GM12873 (cell line): ENCODE results near the gene GRID1.

Experiments
- TF ChIP-seq, protein P1 (sequence below): IDR thresholded peaks from 2 replicates; pipeline ENCODE4 v1.5.1; 2012; ENCODE audit warnings: low read depth, mild to moderate bottlenecking, moderate library complexity, low read length, control low read depth; ENCODE audit not compliant: insufficient read depth; ENCODE audit errors: missing control alignments

GRID1 gene

DNA sequence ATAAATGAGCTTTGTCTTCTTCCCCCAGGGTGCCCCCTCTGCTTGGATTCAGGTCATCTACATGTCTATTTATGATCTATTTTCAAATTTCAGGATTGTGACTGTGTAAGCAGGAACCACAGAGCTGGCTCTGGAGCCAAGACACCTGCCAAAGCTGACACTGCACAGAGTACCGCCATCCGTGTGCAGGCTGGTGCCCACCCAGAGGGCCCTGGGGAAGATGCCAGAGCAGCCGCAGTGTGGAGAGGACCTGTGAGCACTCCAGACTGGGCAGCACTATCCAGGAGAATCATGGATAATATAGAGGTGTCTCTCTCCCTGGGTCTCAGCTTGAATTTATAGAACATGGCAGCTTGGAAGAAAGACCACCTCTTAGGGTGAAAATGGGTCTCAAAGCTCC is 577.5 kb downstream of the GRID1 start:
- TF ChIP-seq, protein P1, sequence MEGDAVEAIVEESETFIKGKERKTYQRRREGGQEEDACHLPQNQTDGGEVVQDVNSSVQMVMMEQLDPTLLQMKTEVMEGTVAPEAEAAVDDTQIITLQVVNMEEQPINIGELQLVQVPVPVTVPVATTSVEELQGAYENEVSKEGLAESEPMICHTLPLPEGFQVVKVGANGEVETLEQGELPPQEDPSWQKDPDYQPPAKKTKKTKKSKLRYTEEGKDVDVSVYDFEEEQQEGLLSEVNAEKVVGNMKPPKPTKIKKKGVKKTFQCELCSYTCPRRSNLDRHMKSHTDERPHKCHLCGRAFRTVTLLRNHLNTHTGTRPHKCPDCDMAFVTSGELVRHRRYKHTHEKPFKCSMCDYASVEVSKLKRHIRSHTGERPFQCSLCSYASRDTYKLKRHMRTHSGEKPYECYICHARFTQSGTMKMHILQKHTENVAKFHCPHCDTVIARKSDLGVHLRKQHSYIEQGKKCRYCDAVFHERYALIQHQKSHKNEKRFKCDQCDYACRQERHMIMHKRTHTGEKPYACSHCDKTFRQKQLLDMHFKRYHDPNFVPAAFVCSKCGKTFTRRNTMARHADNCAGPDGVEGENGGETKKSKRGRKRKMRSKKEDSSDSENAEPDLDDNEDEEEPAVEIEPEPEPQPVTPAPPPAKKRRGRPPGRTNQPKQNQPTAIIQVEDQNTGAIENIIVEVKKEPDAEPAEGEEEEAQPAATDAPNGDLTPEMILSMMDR, result no peak

DNA sequence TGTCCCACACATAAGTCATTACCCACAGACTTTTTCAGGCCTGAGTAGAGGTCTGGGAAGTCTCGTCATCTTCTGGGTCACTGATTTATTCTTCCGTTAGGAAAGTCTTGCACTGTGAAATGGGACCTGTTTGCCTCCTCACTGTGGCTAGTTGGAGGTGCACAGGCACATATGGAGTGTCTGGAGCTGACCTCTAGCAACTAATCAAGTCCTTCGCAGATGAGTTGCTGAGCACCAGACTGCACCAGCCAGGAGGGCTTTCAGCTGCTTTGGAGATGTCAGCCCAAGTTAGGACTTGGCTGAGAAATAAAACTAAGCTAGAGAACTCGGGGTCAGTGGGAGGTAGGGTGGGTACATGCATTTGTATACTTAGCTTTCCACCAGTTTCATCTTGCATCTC is 578.0 kb downstream of the GRID1 start:
- TF ChIP-seq, protein P1, result no peak

DNA sequence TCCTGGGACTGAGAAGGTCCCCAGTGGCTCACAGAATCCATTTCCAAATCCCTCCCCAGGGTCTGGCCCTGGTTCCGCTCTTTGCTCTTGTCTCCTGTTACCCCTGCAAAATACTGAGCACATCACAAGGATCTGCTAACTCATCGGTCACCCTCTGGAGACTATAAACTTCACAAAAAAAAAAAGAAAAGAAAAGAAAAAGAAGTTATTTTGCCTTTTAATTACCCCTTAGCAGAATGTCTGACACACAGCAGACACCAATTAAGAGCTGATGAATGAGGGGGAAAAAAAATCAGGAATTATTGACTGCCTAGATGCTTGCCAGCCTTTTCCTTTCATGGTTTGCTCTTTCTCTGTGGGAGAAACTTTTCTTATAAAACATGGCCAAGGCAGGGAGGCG is 578.7 kb downstream of the GRID1 start:
- TF ChIP-seq, protein P1, result no peak

DNA sequence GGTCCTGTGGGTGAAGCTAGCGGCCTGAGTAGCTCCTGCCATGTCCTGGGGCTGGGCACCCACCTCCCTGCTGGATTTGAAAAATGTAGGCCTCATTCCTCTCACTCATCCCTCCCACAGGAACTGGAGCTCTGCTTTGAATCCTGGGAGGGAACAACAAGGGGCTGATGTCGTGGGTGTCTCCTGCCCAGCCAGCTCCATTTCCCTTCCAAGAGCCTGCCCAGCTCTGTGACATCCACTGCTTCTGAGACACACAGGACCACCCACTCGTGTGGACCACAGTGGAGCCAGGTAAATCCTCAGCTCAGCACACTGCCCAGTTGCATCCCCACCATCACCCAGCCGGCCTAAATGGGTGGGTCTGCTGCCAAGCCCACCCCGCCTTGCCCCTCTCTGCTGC is 579.2 kb downstream of the GRID1 start:
- TF ChIP-seq, protein P1, result no peak

DNA sequence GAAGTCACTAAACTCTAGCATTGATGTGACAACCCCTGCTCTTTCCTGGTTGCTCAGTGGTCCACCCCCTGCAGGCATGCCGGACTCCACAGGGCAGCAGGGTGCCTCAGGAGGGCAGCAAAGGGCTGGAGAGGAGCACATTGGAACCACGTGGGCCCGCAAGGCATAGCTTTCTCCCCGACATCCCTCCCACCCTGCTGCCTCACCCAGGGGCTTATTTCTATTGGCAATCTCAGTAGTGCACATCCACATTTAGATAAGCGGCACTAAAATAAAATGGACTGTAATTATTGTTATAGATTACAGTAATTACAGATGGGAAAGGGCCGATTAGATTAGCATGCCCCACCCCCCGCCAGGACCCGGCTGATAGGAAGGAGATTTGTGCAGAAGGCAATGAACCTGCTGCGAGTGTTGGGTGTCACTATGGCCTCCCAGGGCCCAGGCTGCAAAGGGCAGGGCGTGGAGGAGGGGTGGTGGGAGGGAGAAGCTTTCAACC is 580.1 kb downstream of the GRID1 start:
- TF ChIP-seq, protein P1, result peak; percentile 44

DNA sequence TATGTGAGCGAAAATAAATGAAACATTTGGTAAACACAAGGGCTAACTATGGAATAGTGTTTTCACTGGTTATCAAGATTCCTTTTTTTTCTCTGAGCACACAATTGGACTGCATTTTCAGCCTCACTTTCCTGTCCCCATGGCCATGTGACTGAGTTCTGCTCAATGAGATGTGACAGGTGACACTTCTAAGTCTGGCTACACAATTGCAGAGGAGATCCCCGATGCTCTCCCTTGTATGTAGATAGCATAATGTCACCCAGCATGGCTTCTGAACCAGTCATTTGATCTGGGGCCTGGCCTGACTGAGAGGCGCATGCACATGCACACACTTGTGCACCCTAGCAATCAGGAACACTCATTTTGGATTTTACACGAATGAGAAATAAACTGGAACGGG is 581.8 kb downstream of the GRID1 start:
- TF ChIP-seq, protein P1, result no peak

DNA sequence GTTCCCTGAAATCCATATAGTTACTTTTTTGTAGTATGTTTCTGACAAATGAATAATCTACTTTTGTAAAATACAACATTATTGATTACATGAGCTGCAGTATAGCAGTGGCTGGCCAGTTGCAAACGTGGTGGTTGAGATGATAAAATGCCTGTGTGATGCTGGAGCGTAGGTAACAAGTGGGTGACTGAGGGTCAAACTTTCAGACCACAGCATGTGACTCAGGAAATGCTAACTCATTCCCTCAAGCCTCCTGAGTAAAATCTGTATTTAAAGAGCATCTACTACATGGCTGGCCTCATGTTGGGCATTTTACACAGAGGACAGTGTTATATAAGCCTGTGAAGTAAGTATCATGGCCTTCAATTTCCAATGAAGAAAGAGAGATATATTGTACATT is 585.2 kb downstream of the GRID1 start:
- TF ChIP-seq, protein P1, result no peak
